H9 (cell line): ENCODE measurements around the gene OMG. TPM values are rescaled to one million over a fixed set of nuclear protein-coding genes. Genes with fewer than 3 reads are reported as not detected.

Experiments used
- DNase-seq: peaks from one replicate; pipeline ENCODE4 v3.0.0-alpha.2; 2017
- H2AFZ ChIP-seq: one replicate; pipeline ENCODE4 v1.6.1; 2013; ENCODE audit warnings: mild to moderate bottlenecking, low read length, control low read depth, moderate library complexity
- H2AK5ac ChIP-seq: 2 replicates; pipeline ENCODE4 v1.6.1; 2013; ENCODE audit warnings: low read length, control low read depth, mixed read lengths; ENCODE audit not compliant: insufficient read length
- H2BK120ac ChIP-seq: one replicate; pipeline ENCODE4 v1.6.1; 2013; ENCODE audit warnings: low read depth, mild to moderate bottlenecking, low read length, control low read depth, inconsistent platforms; ENCODE audit not compliant: poor library complexity, severe bottlenecking
- H2BK12ac ChIP-seq: 2 replicates; pipeline ENCODE4 v1.6.1; 2013; ENCODE audit warnings: low read length, control low read depth, mixed read lengths, low read depth; ENCODE audit not compliant: insufficient read length
- H2BK15ac ChIP-seq: 2 replicates; pipeline ENCODE4 v1.6.1; 2013; ENCODE audit warnings: low read depth, low read length, control low read depth
- H2BK20ac ChIP-seq: one replicate; pipeline ENCODE4 v1.6.1; 2013; ENCODE audit warnings: low read depth, mild to moderate bottlenecking, low read length, control low read depth, inconsistent platforms; ENCODE audit not compliant: poor library complexity, severe bottlenecking
- H2BK5ac ChIP-seq: 2 replicates; pipeline ENCODE4 v1.6.1; 2013; ENCODE audit warnings: low read length, control low read depth, mixed read lengths; ENCODE audit not compliant: insufficient read length
- H3K14ac ChIP-seq: 2 replicates; pipeline ENCODE4 v1.6.1; 2013; ENCODE audit warnings: low read length, control low read depth; ENCODE audit not compliant: insufficient read depth
- H3K18ac ChIP-seq: 2 replicates; pipeline ENCODE4 v1.6.1; 2013; ENCODE audit warnings: low read depth, mild to moderate bottlenecking, mixed read lengths, low read length, control low read depth; ENCODE audit not compliant: insufficient read length
- H3K23ac ChIP-seq: 2 replicates; pipeline ENCODE4 v1.6.1; 2013; ENCODE audit warnings: low read length, control low read depth, mixed read lengths, low read depth; ENCODE audit not compliant: insufficient read length
- H3K23me2 ChIP-seq: 2 replicates; pipeline ENCODE4 v1.6.1; 2013; ENCODE audit warnings: low read depth, mild to moderate bottlenecking, mixed read lengths, low read length, control low read depth; ENCODE audit not compliant: insufficient read length, poor library complexity, severe bottlenecking
- H3K27ac ChIP-seq: 2 replicates; pipeline ENCODE4 v1.5.1; 2013; ENCODE audit warnings: low read length, control low read depth, mixed read lengths, low read depth; ENCODE audit not compliant: insufficient read length
- H3K27me3 ChIP-seq: 2 replicates; pipeline ENCODE4 v1.6.1; 2013; ENCODE audit warnings: low read length, control low read depth, inconsistent platforms; ENCODE audit not compliant: insufficient read depth
- H3K4ac ChIP-seq: 2 replicates; pipeline ENCODE4 v1.6.1; 2013; ENCODE audit warnings: low read depth, mild to moderate bottlenecking, control low read depth, inconsistent platforms, low read length, moderate library complexity
- H3K4me1 ChIP-seq: 2 replicates; pipeline ENCODE4 v1.6.1; 2013; ENCODE audit warnings: low read length, control low read depth, inconsistent platforms; ENCODE audit not compliant: insufficient read depth
- H3K4me2 ChIP-seq: 2 replicates; pipeline ENCODE4 v1.6.1; 2013; ENCODE audit warnings: low read length, control low read depth, mixed read lengths; ENCODE audit not compliant: insufficient read length, insufficient read depth
- H3K56ac ChIP-seq: 2 replicates; pipeline ENCODE4 v1.6.1; 2013; ENCODE audit warnings: low read depth, mild to moderate bottlenecking, mixed read lengths, low read length, control low read depth; ENCODE audit not compliant: insufficient read length
- H3K79me1 ChIP-seq: 2 replicates; pipeline ENCODE4 v1.6.1; 2013; ENCODE audit warnings: low read depth, mild to moderate bottlenecking, moderate library complexity, low read length, control low read depth, inconsistent platforms; ENCODE audit not compliant: insufficient read depth, poor library complexity, severe bottlenecking
- H3K79me2 ChIP-seq: 2 replicates; pipeline ENCODE4 v1.6.1; 2013; ENCODE audit warnings: low read length, control low read depth, inconsistent platforms; ENCODE audit not compliant: insufficient read depth
- H3K9ac ChIP-seq: 2 replicates; pipeline ENCODE4 v1.6.1; 2013; ENCODE audit warnings: low read length, control low read depth, mixed read lengths; ENCODE audit not compliant: insufficient read length; ENCODE audit errors: extremely low read depth
- H3K9me3 ChIP-seq: one replicate; pipeline ENCODE4 v1.6.1; 2013; ENCODE audit warnings: low read depth, low read length, inconsistent platforms; ENCODE audit not compliant: control insufficient read depth
- H3T11ph ChIP-seq: one replicate; pipeline ENCODE4 v1.6.1; 2013; ENCODE audit warnings: mild to moderate bottlenecking, low read length, control low read depth, inconsistent platforms
- H4K20me1 ChIP-seq: one replicate; pipeline ENCODE4 v1.6.1; 2013; ENCODE audit not compliant: control insufficient read depth, insufficient read length, insufficient read depth
- H4K5ac ChIP-seq: 2 replicates; pipeline ENCODE4 v1.6.1; 2013; ENCODE audit warnings: low read depth, mild to moderate bottlenecking, mixed read lengths, low read length, control low read depth; ENCODE audit not compliant: insufficient read length
- H4K8ac ChIP-seq: replicated peaks from 2 replicates; pipeline ENCODE4 v1.6.1; 2013; ENCODE audit warnings: low read length, control low read depth, mixed read lengths, low read depth; ENCODE audit not compliant: insufficient read length
- H4K91ac ChIP-seq: 2 replicates; pipeline ENCODE4 v1.6.1; 2013; ENCODE audit warnings: low read depth, mild to moderate bottlenecking, moderate library complexity, mixed read lengths, low read length, control low read depth; ENCODE audit not compliant: insufficient read length
- H3K27ac Mint-ChIP-seq, 3 experiments: 2 replicates in 2 of 3; 3 replicates in 1 of 3; pipeline ENCODE4 v1.8.0; 2020 to 2021; ENCODE audit warnings: mixed read lengths in 3 of 3, mild to moderate bottlenecking in 1 of 3, moderate library complexity in 1 of 3
- H3K27me3 Mint-ChIP-seq: 2 replicates; pipeline ENCODE4 v1.8.0; 2021; ENCODE audit warnings: low read depth, mild to moderate bottlenecking, moderate library complexity, mixed read lengths
- H3K36me3 Mint-ChIP-seq, 3 experiments: 2 replicates in 2 of 3; 3 replicates in 1 of 3; pipeline ENCODE4 v1.8.0; 2020 to 2021; ENCODE audit warnings: low read depth in 3 of 3, mixed read lengths in 3 of 3; ENCODE audit not compliant: insufficient read depth in 1 of 3
- H3K4me1 Mint-ChIP-seq, 2 experiments: 2 replicates each; pipeline ENCODE4 v1.8.0; 2020; ENCODE audit warnings: mixed read lengths in 2 of 2
- H3K4me3 Mint-ChIP-seq, 2 experiments: 2 replicates in 1 of 2; 3 replicates in 1 of 2; pipeline ENCODE4 v1.8.0; 2020 to 2021; ENCODE audit warnings: mild to moderate bottlenecking in 2 of 2, mixed read lengths in 2 of 2, moderate library complexity in 1 of 2
- H3K9me3 Mint-ChIP-seq, 2 experiments: 2 replicates in 1 of 2; 3 replicates in 1 of 2; pipeline ENCODE4 v1.8.0; 2020; ENCODE audit warnings: mild to moderate bottlenecking in 2 of 2, mixed read lengths in 2 of 2, moderate library complexity in 1 of 2
- CTCF ChIP-seq: fragments of 200-600 bp; sonication (generic); conservative IDR thresholded peaks from 3 replicates; pipeline ENCODE4 v1.8.0; 2021; ENCODE audit warnings: antibody characterized with exemption, mild to moderate bottlenecking
- WGBS: extraction: QIAGEN DNeasy Blood & Tissue Kit; methylation state at CpG from one replicate; pipeline ENCODE4 v1.1.7; 2013; ENCODE audit warnings: missing lambda C conversion rate, low lambda C conversion rate, mixed read lengths; ENCODE audit not compliant: insufficient read length; ENCODE audit errors: extremely low coverage; 5-methylcytosine and 5-hydroxymethylcytosine counted together
- total RNA-seq: library from RNA; stranded (reverse); gene quantifications from 2 replicates; pipeline ENCODE4 v1.2.1, GENCODE V29; 2021

Gene OMG
- total RNA-seq, 1 experiment from 2014 or later = not detected

DNA sequence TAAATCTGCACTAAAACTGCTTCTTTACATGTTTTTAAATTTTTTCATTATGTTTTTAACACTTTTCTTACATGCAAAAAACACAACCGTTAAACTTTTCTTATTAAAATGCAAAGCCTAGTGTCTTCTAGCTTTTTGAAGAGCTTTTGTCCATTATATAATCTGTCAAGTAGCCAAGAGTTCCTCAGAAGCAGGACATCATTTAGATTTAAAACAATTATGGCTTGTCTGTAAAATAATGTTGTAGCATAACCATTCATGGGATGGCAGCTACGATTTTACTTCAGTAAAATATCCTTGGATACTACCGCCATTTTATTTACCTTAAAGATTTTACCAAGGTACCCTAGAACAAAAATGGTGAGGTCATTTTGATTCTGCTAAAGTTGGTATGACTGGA is 2.8 kb downstream of the OMG start:
- no peak overlapping the region for H2BK20ac ChIP-seq
- H3K4ac ChIP-seq = no peak overlapping the region
- H3K9ac ChIP-seq = no peak overlapping the region
- no peak overlapping the region for H3K18ac ChIP-seq
- H3K27ac ChIP-seq = no peak overlapping the region
- no peaks in the 10 kb centered on the region for H3K4me1 ChIP-seq
- Mint-ChIP-seq H3K4me3 (no peak overlapping the region), H3K4me1 (peaks cover 16% of the 10 kb centered on the region in 2 experiments), H3K27me3 (no peaks in the 10 kb centered on the region), H3K36me3 (peaks cover 0 to 4% (median 0%) of the 10 kb centered on the region in 3 experiments; a peak in 1 of 7 replicates), H3K27ac (no peak overlapping the region), H3K9me3 (no peaks in the 10 kb centered on the region)
- no peak for DNase-seq
- no peak overlapping the region for H3K23ac ChIP-seq
- no peak overlapping the region for H3K14ac ChIP-seq
- no peaks in the 10 kb centered on the region for H3K23me2 ChIP-seq
- no peak overlapping the region for H2BK5ac ChIP-seq
- H3K9me3 ChIP-seq = no peaks in the 10 kb centered on the region
- no peak overlapping the region for H4K8ac ChIP-seq
- no peaks in the 10 kb centered on the region for H3K79me1 ChIP-seq
- no peaks in the 10 kb centered on the region for H4K20me1 ChIP-seq
- no peaks in the 10 kb centered on the region for H3K79me2 ChIP-seq
- H4K91ac ChIP-seq = no peak overlapping the region
- no peak overlapping the region for H2BK120ac ChIP-seq
- H2BK15ac ChIP-seq = no peak overlapping the region
- no peak overlapping the region for H4K5ac ChIP-seq
- H2AK5ac ChIP-seq = no peak overlapping the region
- H2AFZ ChIP-seq = no peak overlapping the region
- WGBS = no CpG with 5 or more reads among the region's 3 CpGs
- no peak overlapping the region for H3K4me2 ChIP-seq
- H3T11ph ChIP-seq = no peak overlapping the region
- no peak overlapping the region for H3K56ac ChIP-seq
- no peaks in the 10 kb centered on the region for H3K27me3 ChIP-seq
- TF ChIP-seq CTCF = no peak
- H2BK12ac ChIP-seq = no peak overlapping the region
